HFF-Myc (cell line): ENCODE data around the gene POU3F2.

Experiments used
- DNase-seq: peaks from one replicate; pipeline ENCODE4 v3.0.0-alpha.2; 2011; ENCODE audit warnings: low read depth; ENCODE audit errors: extremely low read depth
- H3K4me3 ChIP-seq: replicated peaks from 2 replicates; pipeline ENCODE4 v1.5.1; 2011; ENCODE audit warnings: low read depth, mild to moderate bottlenecking, control low read depth, low read length
- TF ChIP-seq, protein P1 (sequence below): IDR thresholded peaks from 2 replicates; pipeline ENCODE4 v1.5.1; 2012; ENCODE audit warnings: mild to moderate bottlenecking, low read depth, low read length, control low read depth; ENCODE audit errors: missing control alignments

Gene POU3F2

GRCh38 chr6:98836025-98836961 is 1.9 kb downstream of the POU3F2 start:
- TF ChIP-seq, protein P1, sequence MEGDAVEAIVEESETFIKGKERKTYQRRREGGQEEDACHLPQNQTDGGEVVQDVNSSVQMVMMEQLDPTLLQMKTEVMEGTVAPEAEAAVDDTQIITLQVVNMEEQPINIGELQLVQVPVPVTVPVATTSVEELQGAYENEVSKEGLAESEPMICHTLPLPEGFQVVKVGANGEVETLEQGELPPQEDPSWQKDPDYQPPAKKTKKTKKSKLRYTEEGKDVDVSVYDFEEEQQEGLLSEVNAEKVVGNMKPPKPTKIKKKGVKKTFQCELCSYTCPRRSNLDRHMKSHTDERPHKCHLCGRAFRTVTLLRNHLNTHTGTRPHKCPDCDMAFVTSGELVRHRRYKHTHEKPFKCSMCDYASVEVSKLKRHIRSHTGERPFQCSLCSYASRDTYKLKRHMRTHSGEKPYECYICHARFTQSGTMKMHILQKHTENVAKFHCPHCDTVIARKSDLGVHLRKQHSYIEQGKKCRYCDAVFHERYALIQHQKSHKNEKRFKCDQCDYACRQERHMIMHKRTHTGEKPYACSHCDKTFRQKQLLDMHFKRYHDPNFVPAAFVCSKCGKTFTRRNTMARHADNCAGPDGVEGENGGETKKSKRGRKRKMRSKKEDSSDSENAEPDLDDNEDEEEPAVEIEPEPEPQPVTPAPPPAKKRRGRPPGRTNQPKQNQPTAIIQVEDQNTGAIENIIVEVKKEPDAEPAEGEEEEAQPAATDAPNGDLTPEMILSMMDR: no peak
- no peak for DNase-seq
- no peak overlapping the region for H3K4me3 ChIP-seq

GRCh38 chr6:98836962-98837944 is 2.9 kb downstream of the POU3F2 start:
- no peak overlapping the region for H3K4me3 ChIP-seq
- TF ChIP-seq, protein P1: no peak
- DNase-seq: no peak

- no peak overlapping the region for H3K4me3 ChIP-seq
- no peak for DNase-seq
- TF ChIP-seq, protein P1: no peak
Observed at GRCh38 chr6:98838032-98838431, 3.7 kb downstream of the POU3F2 start.

DNA sequence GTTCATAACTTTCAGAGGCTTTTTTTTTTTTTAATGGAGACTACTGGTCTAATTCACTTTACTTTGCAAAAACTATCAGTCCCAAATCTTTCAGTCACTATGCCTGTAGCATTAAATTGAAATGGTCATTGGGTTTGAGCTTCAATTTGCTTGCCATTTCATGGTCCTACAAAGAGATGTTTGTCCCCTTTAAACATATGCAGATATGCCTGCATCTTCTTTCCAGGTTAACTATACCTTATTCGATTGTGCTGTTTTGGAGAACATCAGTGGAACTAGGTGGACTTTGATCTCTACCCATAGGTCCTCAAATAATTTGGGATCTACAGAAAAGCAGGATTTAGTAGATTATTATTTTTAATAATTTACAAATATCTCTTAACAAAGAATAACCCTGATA is 4.6 kb downstream of the POU3F2 start:
- no peak overlapping the region for H3K4me3 ChIP-seq
- TF ChIP-seq, protein P1: no peak
- DNase-seq: no peak

DNA sequence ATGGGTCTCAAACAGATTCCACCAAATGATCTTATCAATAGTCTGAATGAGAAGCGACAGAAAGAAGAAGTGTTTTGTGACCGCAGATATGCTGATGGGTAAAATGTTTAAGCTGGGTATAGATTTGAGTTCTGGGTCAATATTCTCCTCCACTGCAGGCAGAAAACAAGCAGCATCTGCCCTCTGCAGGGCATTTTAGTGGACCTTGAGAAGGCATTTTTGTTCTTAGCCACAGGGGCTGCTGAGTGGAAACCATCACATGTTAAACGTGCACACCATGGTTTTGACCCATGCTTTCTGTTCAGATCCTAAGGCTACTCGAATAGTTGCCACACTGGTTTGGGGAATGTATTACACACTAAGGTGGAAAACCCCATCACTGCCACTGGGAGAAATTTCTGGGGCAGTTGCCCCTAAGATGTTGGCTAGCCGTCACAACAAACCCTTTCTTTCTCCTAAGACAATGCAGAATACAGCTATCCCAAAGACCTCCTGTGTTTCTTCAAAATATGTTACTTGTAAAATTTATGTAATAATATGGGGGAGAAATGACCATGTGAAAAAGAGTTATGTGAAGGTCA is 5.5 kb downstream of the POU3F2 start:
- DNase-seq: no peak
- H3K4me3 ChIP-seq: no peak overlapping the region
- TF ChIP-seq, protein P1: no peak

- no peak for DNase-seq
- H3K4me3 ChIP-seq: no peak overlapping the region
- TF ChIP-seq, protein P1: no peak
Observed at GRCh38 chr6:98840385-98840784, 6.0 kb downstream of the POU3F2 start.
